Stomach (tissue), 9 donors: Measurements from ENCODE around the gene STXBP5. TPM values are rescaled to one million over a fixed set of nuclear protein-coding genes. Genes with fewer than 3 reads are reported as not detected.

Experiments used
- DNase-seq, 2 donors: peaks; one replicate each; pipeline versions ENCODE4 v3.0.0 to v3.0.0-alpha.2; 2013 to 2019
- H3K27ac ChIP-seq, 5 donors: fragments of 200-600 bp in 4 of 5; sonication (generic) in 4 of 5; one replicate each; pipeline ENCODE4 v1.5.1; 2013 to 2019; ENCODE audit warnings: mild to moderate bottlenecking in 1 of 5, moderate library complexity in 1 of 5
- H3K27me3 ChIP-seq, 3 donors: fragments of 200-600 bp; sonication (generic); one replicate each; pipeline ENCODE4 v1.5.1; 2017 to 2019; ENCODE audit warnings: mixed run types in 1 of 3
- H3K36me3 ChIP-seq, 4 donors: fragments of 200-600 bp; sonication (generic); 1 replicate in 3 of 4; 2 replicates in 1 of 4; pipeline ENCODE4 v1.5.1; 2016 to 2019
- H3K4me1 ChIP-seq, 4 donors: fragments of 200-600 bp; sonication (generic); one replicate each; pipeline ENCODE4 v1.5.1; 2016 to 2019
- H3K4me3 ChIP-seq, 4 donors: fragments of 200-600 bp; sonication (generic) in 3 of 4; one replicate each; pipeline ENCODE4 v1.5.1; 2016 to 2019; ENCODE audit warnings: mild to moderate bottlenecking in 1 of 4
- H3K9me3 ChIP-seq, 4 donors: fragments of 200-600 bp; sonication (generic); one replicate each; pipeline ENCODE4 v1.5.1; 2016 to 2019
- EP300 ChIP-seq: sonication (generic); formaldehyde crosslinking; IDR thresholded peaks from one replicate; pipeline ENCODE4 v1.6.1; 2017; ENCODE audit warnings: antibody characterized with exemption
- POLR2A ChIP-seq, 4 donors: fragments of 450-650 bp; IDR thresholded peaks; one replicate each; pipeline ENCODE4 v1.6.1; 2016; ENCODE audit warnings: antibody characterized with exemption in 4 of 4, control low read depth in 2 of 4, mild to moderate bottlenecking in 1 of 4, moderate library complexity in 1 of 4
- POLR2AphosphoS5 ChIP-seq, 3 donors: sonication (generic); formaldehyde crosslinking; IDR thresholded peaks; one replicate each; pipeline ENCODE4 v1.6.1; 2016; ENCODE audit warnings: antibody characterized with exemption in 3 of 3
- WGBS, 5 donors: extraction: QIAGEN DNeasy Blood & Tissue Kit in 3 of 5; methylation state at CpG; one replicate each; pipeline versions ENCODE4 v1.1.5 to v1.1.7; 2013 to 2018; 5-methylcytosine and 5-hydroxymethylcytosine counted together
- intact Hi-C: fragments of 100-400 bp; cut with DNase I; formaldehyde crosslinking; loops from one replicate; pipeline ENCODE4 v1.15.1; 2023; ENCODE audit warnings: low total_unique reads
- polyA plus RNA-seq, 3 donors: library from polyadenylated mRNA; stranded (reverse); fragments of 200-250 nt; gene quantifications; one replicate each; pipeline ENCODE4 v1.2.3, GENCODE V29; 2013
- total RNA-seq, 5 donors: library from RNA; depleted of rRNA; stranded (reverse); fragments of >200 nt; gene quantifications; one replicate each; pipeline versions ENCODE4 v1.1.0 to v1.2.3, GENCODE V29; 2014 to 2016
- TF ChIP-seq, protein P1 (sequence below), 7 experiments: fragments of 450-650 bp in 4 of 7; fragments of 200-600 bp in 3 of 7; sonication (generic) in 3 of 7; IDR thresholded peaks; one replicate each; pipeline ENCODE4 v1.5.1; 2016 to 2019; ENCODE audit warnings: antibody characterized with exemption in 7 of 7, control low read depth in 2 of 7, mild to moderate bottlenecking in 1 of 7
- donor health status: healthy with polysubstance abuse.
- donor health status: Bipolar disorder and iron deficiency.
- donor health status: healthy.

STXBP5 gene
- total and polyA plus RNA-seq, 8 donors, result 5.9 to 56.2 (median 15.8) TPM

DNA sequence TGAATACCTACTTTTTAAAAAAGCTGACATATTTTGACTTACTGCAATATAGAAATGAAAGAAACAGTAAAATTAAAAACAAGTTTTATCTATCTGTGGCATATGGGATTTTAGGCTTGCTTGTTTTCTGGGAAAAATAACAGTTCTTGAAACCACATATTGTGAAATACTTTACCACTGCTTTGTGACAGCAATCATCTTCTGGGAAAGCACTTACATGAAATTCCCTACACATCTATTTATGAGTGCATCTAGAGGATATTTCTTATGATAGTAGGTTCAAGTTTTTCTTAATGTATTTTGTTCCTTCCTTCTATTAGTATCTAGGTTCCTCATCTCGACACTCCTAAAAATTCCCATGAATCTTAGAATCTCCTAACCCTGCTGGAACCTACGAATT, 75.2 kb downstream of the STXBP5 start:
- DNase-seq, result no peak
- no peak overlapping the region for H3K4me3 ChIP-seq
- no peak overlapping the region for H3K27ac ChIP-seq
- TF ChIP-seq POLR2A (IDR thresholded peaks at IDR 0.05), result no peak
- TF ChIP-seq, protein P1, sequence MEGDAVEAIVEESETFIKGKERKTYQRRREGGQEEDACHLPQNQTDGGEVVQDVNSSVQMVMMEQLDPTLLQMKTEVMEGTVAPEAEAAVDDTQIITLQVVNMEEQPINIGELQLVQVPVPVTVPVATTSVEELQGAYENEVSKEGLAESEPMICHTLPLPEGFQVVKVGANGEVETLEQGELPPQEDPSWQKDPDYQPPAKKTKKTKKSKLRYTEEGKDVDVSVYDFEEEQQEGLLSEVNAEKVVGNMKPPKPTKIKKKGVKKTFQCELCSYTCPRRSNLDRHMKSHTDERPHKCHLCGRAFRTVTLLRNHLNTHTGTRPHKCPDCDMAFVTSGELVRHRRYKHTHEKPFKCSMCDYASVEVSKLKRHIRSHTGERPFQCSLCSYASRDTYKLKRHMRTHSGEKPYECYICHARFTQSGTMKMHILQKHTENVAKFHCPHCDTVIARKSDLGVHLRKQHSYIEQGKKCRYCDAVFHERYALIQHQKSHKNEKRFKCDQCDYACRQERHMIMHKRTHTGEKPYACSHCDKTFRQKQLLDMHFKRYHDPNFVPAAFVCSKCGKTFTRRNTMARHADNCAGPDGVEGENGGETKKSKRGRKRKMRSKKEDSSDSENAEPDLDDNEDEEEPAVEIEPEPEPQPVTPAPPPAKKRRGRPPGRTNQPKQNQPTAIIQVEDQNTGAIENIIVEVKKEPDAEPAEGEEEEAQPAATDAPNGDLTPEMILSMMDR (IDR thresholded peaks at IDR 0.05), result no peak
- no peak for TF ChIP-seq EP300
- TF ChIP-seq POLR2AphosphoS5 (IDR thresholded peaks at IDR 0.05), result no peak
- no peaks in the 10 kb centered on the region for H3K27me3 ChIP-seq
- peaks cover 0 to 41% (median 37%) of the 10 kb centered on the region in 4 donors for H3K36me3 ChIP-seq
- H3K4me1 ChIP-seq, result peaks cover 0 to 25% (median 15%) of the 10 kb centered on the region in 4 donors
- H3K9me3 ChIP-seq, result no peaks in the 10 kb centered on the region
- intact Hi-C loops, result no loop called here
- 78 to 88% (median 85%) methylated on average over 2 of the region's 2 CpGs for WGBS, 5 donors

DNA sequence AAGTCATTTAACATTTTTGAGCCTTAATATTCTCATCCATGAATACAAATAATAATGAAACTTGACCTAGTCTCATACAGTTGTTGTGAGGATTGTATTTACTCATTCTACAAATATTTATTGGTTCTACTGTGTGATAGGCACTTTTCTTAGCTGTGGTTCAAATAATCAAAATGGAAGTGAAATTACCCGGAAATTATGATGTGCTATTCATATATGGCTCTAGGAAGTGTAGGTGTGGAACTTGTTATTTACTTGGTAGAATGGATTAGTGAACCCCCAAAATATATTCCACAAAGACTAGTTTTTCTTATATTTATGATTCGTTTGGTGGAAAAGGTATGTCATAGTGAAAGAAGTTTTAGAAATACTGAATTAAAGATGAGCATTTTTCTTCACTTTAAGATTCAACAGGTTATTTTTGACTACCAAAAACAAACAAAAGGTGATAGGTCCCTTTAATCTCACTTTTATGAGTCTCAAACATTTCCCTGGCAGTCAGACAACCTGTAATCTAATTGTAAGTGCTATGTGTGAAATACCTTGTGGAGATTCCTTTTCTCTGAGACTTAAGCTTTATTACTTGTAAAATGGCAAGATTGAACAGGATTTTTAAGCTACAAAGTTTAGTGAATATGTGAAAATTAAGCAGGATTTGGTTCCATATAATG, 77.8 kb downstream of the STXBP5 start:
- 71 to 80% (median 74%) methylated on average over 2 of the region's 2 CpGs for WGBS, 5 donors
- Histone ChIP-seq H3K27me3 (no peaks in the 10 kb centered on the region), H3K4me1 (peaks cover 0 to 41% (median 21%) of the 10 kb centered on the region in 4 donors), H3K4me3 (no peak overlapping the region), H3K36me3 (peaks cover 0 to 35% (median 31%) of the 10 kb centered on the region in 4 donors), H3K9me3 (no peaks in the 10 kb centered on the region), H3K27ac (no peak overlapping the region)
- TF ChIP-seq, protein P1 (IDR thresholded peaks at IDR 0.05), result no peak
- TF ChIP-seq POLR2A (IDR thresholded peaks at IDR 0.05) (no peak), EP300 (no peak), POLR2AphosphoS5 (IDR thresholded peaks at IDR 0.05) (no peak)
- intact Hi-C loops, result no loop called here
- no peak for DNase-seq

DNA sequence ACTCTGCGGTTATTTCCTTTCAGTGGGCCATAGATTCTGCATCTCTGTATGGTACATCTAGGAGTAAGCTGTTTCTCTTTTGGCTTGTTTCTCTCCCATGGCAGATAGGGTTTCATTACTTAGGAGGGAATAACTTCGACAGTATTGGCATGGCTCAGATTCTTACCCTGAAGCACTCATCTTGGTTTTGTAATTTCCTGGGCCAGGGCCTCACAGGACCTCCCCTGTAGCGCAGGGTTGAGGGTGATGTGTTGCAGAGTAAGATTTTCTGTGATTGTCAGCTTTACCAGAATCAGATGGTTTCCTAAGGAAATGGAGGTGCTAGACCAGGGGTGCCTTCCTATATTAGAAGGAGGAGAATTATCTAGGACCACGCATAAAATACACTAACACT, 78.3 kb downstream of the STXBP5 start:
- intact Hi-C loops, result no loop called here
- Histone ChIP-seq H3K36me3 (peaks cover 0 to 32% (median 30%) of the 10 kb centered on the region in 4 donors), H3K27me3 (no peaks in the 10 kb centered on the region), H3K4me3 (no peak overlapping the region), H3K4me1 (peaks cover 0 to 42% (median 21%) of the 10 kb centered on the region in 4 donors), H3K27ac (no peak overlapping the region), H3K9me3 (no peaks in the 10 kb centered on the region)
- 73 to 87% (median 76%) methylated on average over 4 of the region's 4 CpGs for WGBS, 5 donors
- TF ChIP-seq EP300 (no peak), POLR2A (IDR thresholded peaks at IDR 0.05) (no peak), POLR2AphosphoS5 (IDR thresholded peaks at IDR 0.05) (no peak)
- TF ChIP-seq, protein P1 (IDR thresholded peaks at IDR 0.05), result no peak
- DNase-seq, result no peak

DNA sequence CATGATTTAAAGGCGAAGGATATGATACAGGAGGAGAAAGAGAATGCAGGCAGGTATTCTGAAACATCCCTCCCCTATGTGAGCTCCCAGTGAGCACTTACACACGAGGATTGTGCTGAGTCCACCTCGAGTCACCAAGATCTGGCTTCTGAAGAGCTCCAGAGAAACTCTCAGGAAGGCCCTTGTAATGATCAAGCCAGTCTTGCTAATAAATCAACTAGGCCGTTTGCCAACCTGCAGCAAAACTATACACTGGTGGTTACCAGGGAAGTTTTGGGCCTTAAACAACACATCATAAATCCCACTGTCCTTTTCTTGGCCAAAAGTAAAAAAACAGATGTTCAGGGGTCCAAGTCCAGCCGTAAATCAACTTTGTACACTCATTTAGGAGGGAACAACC, 79.2 kb downstream of the STXBP5 start:
- intact Hi-C loops, result no loop called here
- H3K9me3 ChIP-seq, result no peaks in the 10 kb centered on the region
- peaks cover 0 to 26% (median 21%) of the 10 kb centered on the region in 4 donors for H3K36me3 ChIP-seq
- H3K27ac ChIP-seq, result no peak overlapping the region
- no peak overlapping the region for H3K4me3 ChIP-seq
- peaks cover 0 to 50% (median 25%) of the 10 kb centered on the region in 4 donors for H3K4me1 ChIP-seq
- TF ChIP-seq, protein P1 (IDR thresholded peaks at IDR 0.05), result no peak
- TF ChIP-seq POLR2AphosphoS5 (IDR thresholded peaks at IDR 0.05) (no peak), EP300 (no peak), POLR2A (IDR thresholded peaks at IDR 0.05) (no peak)
- 55 to 72% (median 66%) methylated on average over 5 of the region's 5 CpGs for WGBS, 5 donors
- no peaks in the 10 kb centered on the region for H3K27me3 ChIP-seq
- peak in 1 of 2 donors; percentile 36 for DNase-seq
